HEK293 (cell line): ENCODE measurements around the gene SLC16A4.

Experiments used
- EGR2 ChIP-seq: fragments of 450-650 bp; formaldehyde crosslinking; IDR thresholded peaks from 2 replicates; pipeline ENCODE4 v1.5.1; 2016; ENCODE audit warnings: low read depth, missing biosample characterization, missing genetic modification characterization
- HIC1 ChIP-seq: fragments of 450-650 bp; formaldehyde crosslinking; IDR thresholded peaks from 2 replicates; pipeline ENCODE4 v1.5.1; 2016; ENCODE audit warnings: missing biosample characterization, missing genetic modification characterization
- SETDB1 ChIP-seq: IDR thresholded peaks from one replicate; pipeline ENCODE4 v1.6.1; 2017; ENCODE audit warnings: mild to moderate bottlenecking, low read length, moderate library complexity, mixed read lengths; ENCODE audit not compliant: insufficient read length
- TCF7L2 ChIP-seq: IDR thresholded peaks from 2 replicates; pipeline ENCODE4 v1.6.1; 2011; ENCODE audit warnings: low read depth, mild to moderate bottlenecking, inconsistent platforms, low read length, moderate library complexity, borderline replicate concordance
- TSHZ1 ChIP-seq: fragments of 450-650 bp; formaldehyde crosslinking; IDR thresholded peaks from 2 replicates; pipeline ENCODE4 v1.5.1; 2016; ENCODE audit warnings: missing biosample characterization, missing genetic modification characterization, borderline replicate concordance
- WT1 ChIP-seq: fragments of 450-650 bp; formaldehyde crosslinking; IDR thresholded peaks from 2 replicates; pipeline ENCODE4 v1.5.1; 2016; ENCODE audit warnings: missing biosample characterization, missing genetic modification characterization
- ZBTB21 ChIP-seq: fragments of 450-650 bp; formaldehyde crosslinking; IDR thresholded peaks from 2 replicates; pipeline ENCODE4 v1.5.1; 2017; ENCODE audit warnings: missing biosample characterization, missing genetic modification characterization
- ZBTB26 ChIP-seq: fragments of 450-650 bp; formaldehyde crosslinking; optimal IDR thresholded peaks from 2 replicates; pipeline ENCODE3; 2016; ENCODE audit warnings: missing biosample characterization, mild to moderate bottlenecking, missing genetic modification characterization
- ZBTB8A ChIP-seq: fragments of 450-650 bp; formaldehyde crosslinking; IDR thresholded peaks from 2 replicates; pipeline ENCODE4 v1.5.1; 2016; ENCODE audit warnings: missing biosample characterization, missing genetic modification characterization
- ZEB2 ChIP-seq: fragments of 450-650 bp; formaldehyde crosslinking; IDR thresholded peaks from 2 replicates; pipeline ENCODE4 v1.5.1; 2016; ENCODE audit warnings: missing biosample characterization, missing genetic modification characterization
- ZFP37 ChIP-seq: fragments of 450-650 bp; formaldehyde crosslinking; IDR thresholded peaks from 2 replicates; pipeline ENCODE4 v1.5.1; 2016; ENCODE audit warnings: missing biosample characterization, missing genetic modification characterization
- ZFP69B ChIP-seq: fragments of 450-650 bp; formaldehyde crosslinking; IDR thresholded peaks from 2 replicates; pipeline ENCODE4 v1.5.1; 2016; ENCODE audit warnings: missing biosample characterization, missing genetic modification characterization
- ZNF169 ChIP-seq: fragments of 450-650 bp; formaldehyde crosslinking; IDR thresholded peaks from 2 replicates; pipeline ENCODE4 v1.5.1; 2016; ENCODE audit warnings: missing biosample characterization, missing genetic modification characterization
- ZNF221 ChIP-seq: fragments of 450-650 bp; formaldehyde crosslinking; IDR thresholded peaks from 2 replicates; pipeline ENCODE4 v1.5.1; 2017; ENCODE audit warnings: missing biosample characterization, missing genetic modification characterization, borderline replicate concordance
- ZNF223 ChIP-seq: fragments of 450-650 bp; formaldehyde crosslinking; IDR thresholded peaks from 2 replicates; pipeline ENCODE4 v1.5.1; 2016; ENCODE audit warnings: missing biosample characterization, missing genetic modification characterization
- ZNF335 ChIP-seq: fragments of 450-650 bp; formaldehyde crosslinking; conservative IDR thresholded peaks from 2 replicates; pipeline ENCODE4 v1.5.1; 2016; ENCODE audit warnings: missing biosample characterization, missing genetic modification characterization
- ZNF341 ChIP-seq: fragments of 450-650 bp; formaldehyde crosslinking; IDR thresholded peaks from 2 replicates; pipeline ENCODE4; 2016; ENCODE audit warnings: low read depth, missing biosample characterization, missing genetic modification characterization
- ZNF362 ChIP-seq: fragments of 450-650 bp; formaldehyde crosslinking; IDR thresholded peaks from 2 replicates; pipeline ENCODE4 v1.5.1; 2016; ENCODE audit warnings: missing biosample characterization, missing genetic modification characterization
- ZNF391 ChIP-seq: fragments of 450-650 bp; formaldehyde crosslinking; IDR thresholded peaks from 2 replicates; pipeline ENCODE4 v1.5.1; 2016; ENCODE audit warnings: low read depth, missing biosample characterization, missing genetic modification characterization, borderline replicate concordance
- ZNF398 ChIP-seq: fragments of 450-650 bp; formaldehyde crosslinking; IDR thresholded peaks from 2 replicates; pipeline ENCODE4 v1.5.1; 2017; ENCODE audit warnings: missing biosample characterization, missing genetic modification characterization
- ZNF558 ChIP-seq: fragments of 450-650 bp; formaldehyde crosslinking; IDR thresholded peaks from 2 replicates; pipeline ENCODE4 v1.5.1; 2016; ENCODE audit warnings: missing biosample characterization, missing genetic modification characterization
- ZNF654 ChIP-seq: fragments of 450-650 bp; formaldehyde crosslinking; IDR thresholded peaks from 2 replicates; pipeline ENCODE4 v1.5.1; 2016; ENCODE audit warnings: low read depth, missing biosample characterization, missing genetic modification characterization
- ZNF701 ChIP-seq: fragments of 450-650 bp; formaldehyde crosslinking; IDR thresholded peaks from 2 replicates; pipeline ENCODE4 v1.5.1; 2016; ENCODE audit warnings: missing biosample characterization, missing genetic modification characterization
- ZNF76 ChIP-seq: fragments of 450-650 bp; formaldehyde crosslinking; IDR thresholded peaks from 2 replicates; pipeline ENCODE4; 2016; ENCODE audit warnings: low read depth, missing biosample characterization, missing genetic modification characterization, borderline replicate concordance
- ZNF777 ChIP-seq: fragments of 450-650 bp; formaldehyde crosslinking; IDR thresholded peaks from 2 replicates; pipeline ENCODE4 v1.5.1; 2017; ENCODE audit warnings: missing biosample characterization, missing genetic modification characterization, borderline replicate concordance
- ZNF785 ChIP-seq: fragments of 450-650 bp; formaldehyde crosslinking; IDR thresholded peaks from 2 replicates; pipeline ENCODE4 v1.5.1; 2016; ENCODE audit warnings: missing biosample characterization, missing genetic modification characterization
- ZSCAN23 ChIP-seq: fragments of 450-650 bp; formaldehyde crosslinking; IDR thresholded peaks from 2 replicates; pipeline ENCODE4 v1.5.1; 2016; ENCODE audit warnings: missing biosample characterization, missing genetic modification characterization
- ZSCAN30 ChIP-seq: fragments of 450-650 bp; IDR thresholded peaks from 2 replicates; pipeline ENCODE4 v1.5.1; 2018; ENCODE audit warnings: missing biosample characterization, mild to moderate bottlenecking, missing genetic modification characterization, moderate library complexity
- ZXDB ChIP-seq: fragments of 450-650 bp; formaldehyde crosslinking; IDR thresholded peaks from 2 replicates; pipeline ENCODE4 v1.5.1; 2016; ENCODE audit warnings: missing biosample characterization, missing genetic modification characterization

SLC16A4 gene

GRCh38 chr1:110338309-110338885 is 52.4 kb downstream of the SLC16A4 start (continued):
- peak; percentile 68; the same call in 1 of the 2 replicates for TF ChIP-seq ZNF391 (tag by site-specific recombination)
- TF ChIP-seq ZNF362 (tag by site-specific recombination): no peak
- TF ChIP-seq ZBTB26: peak; percentile 99
- peak; percentile 98 for TF ChIP-seq ZNF341 (tag by site-specific recombination)
- peak; percentile 94 for TF ChIP-seq ZBTB8A (tag by site-specific recombination)
- peak; percentile 44 for TF ChIP-seq HIC1 (tag by site-specific recombination)
- peak; percentile 96; the same call in 1 of the 2 replicates for TF ChIP-seq ZNF777 (tag by site-specific recombination)
- TF ChIP-seq ZFP69B (tag by site-specific recombination): peak; percentile 85
- no peak; the same call in 1 of the 2 replicates for TF ChIP-seq TSHZ1 (tag by site-specific recombination)
- TF ChIP-seq ZNF76: peak; percentile 50
- 0 out of 2 replicates have a peak, but pooled peaks have one; percentile 81 for TF ChIP-seq ZNF785
- TF ChIP-seq ZNF398 (tag by site-specific recombination): no peak
- no peak for TF ChIP-seq SETDB1
- TF ChIP-seq ZSCAN30 (tag by site-specific recombination): peak; percentile 96
- TF ChIP-seq ZSCAN23 (tag by site-specific recombination): 0 out of 2 replicates have a peak, but pooled peaks have one; percentile 25
- TF ChIP-seq ZNF558: 0 out of 2 replicates have a peak, but pooled peaks have one; percentile 10
- peak; percentile 99 for TF ChIP-seq ZEB2 (tag by site-specific recombination)
- TF ChIP-seq ZFP37: peak; percentile 89
- TF ChIP-seq ZNF221 (tag by site-specific recombination): 0 out of 2 replicates have a peak, but pooled peaks have one; percentile 84
- TF ChIP-seq TCF7L2: peak; percentile 40; the same call in 1 of the 2 replicates
- peak; percentile 88 for TF ChIP-seq ZXDB (tag by site-specific recombination)
- TF ChIP-seq ZNF335: peak; percentile 64; the same call in 1 of the 2 replicates
- no peak for TF ChIP-seq ZNF701 (tag by site-specific recombination)
- peak; percentile 72 for TF ChIP-seq EGR2 (tag by site-specific recombination)
- no peak for TF ChIP-seq ZNF223 (tag by site-specific recombination)
- TF ChIP-seq ZBTB21 (tag by site-specific recombination): peak; percentile 78
- peak; percentile 87 for TF ChIP-seq WT1 (tag by site-specific recombination)
- no peak for TF ChIP-seq ZNF169 (tag by site-specific recombination)
- no peak for TF ChIP-seq ZNF654 (tag by site-specific recombination)
